Left renal cortex interstitium (tissue), 4 donors: Measurements from ENCODE around the gene HUWE1. TPM values are rescaled to one million over a fixed set of nuclear protein-coding genes. Genes with fewer than 3 reads are reported as not detected.
A peak's percentile ranks its signal among the peaks of the same experiment; 100 is the strongest.
"Not testable (repeated sequence)": the region's sequence is repeated elsewhere in the genome, so short reads cannot be mapped to it uniquely, and the experiment has no call there.

Experiments
- DNase-seq, 4 donors: peaks; one replicate each; pipeline ENCODE4 v3.0.0-alpha.2; 2013; ENCODE audit warnings: low read depth in 4 of 4, low spot score in 2 of 4, missing footprints in 1 of 4
- polyA plus RNA-seq, 4 donors: library from polyadenylated mRNA; unstranded; fragments of 120-200 nt; gene quantifications; one replicate each; pipeline ENCODE4 v1.2.1, GENCODE V29; 2013; ENCODE audit not compliant: insufficient read length in 4 of 4

The HUWE1 gene
- polyA plus RNA-seq, 4 donors: 109 to 187 (median 149) TPM

GRCh38 chrX:53531255-53531966, 155.1 kb downstream of the HUWE1 start:
- not testable (repeated sequence) for DNase-seq

GRCh38 chrX:53526999-53527398, 159.5 kb downstream of the HUWE1 start:
- no peak for DNase-seq

- no peak for DNase-seq
These were observed 175.2 kb downstream of the HUWE1 start for GRCh38 chrX:53511322-53511721.

GRCh38 chrX:53504035-53504434, 182.5 kb downstream of the HUWE1 start:
- not testable (repeated sequence) for DNase-seq

GRCh38 chrX:53494436-53494835, 192.1 kb downstream of the HUWE1 start:
- peak in 1 of 4 donors; percentile 0 for DNase-seq

GRCh38 chrX:53486285-53486684, 200.2 kb downstream of the HUWE1 start:
- no peak for DNase-seq

- DNase-seq: no peak
These were observed 202.6 kb downstream of the HUWE1 start for GRCh38 chrX:53483838-53484405.

GRCh38 chrX:53483416-53483815, 203.1 kb downstream of the HUWE1 start:
- no peak for DNase-seq
